B cell (primary cell): ENCODE measurements around the gene EIF3C. TPM values are rescaled to one million over a fixed set of nuclear protein-coding genes. Genes with fewer than 3 reads are reported as not detected.
"Not testable (repeated sequence)": the region's sequence is repeated elsewhere in the genome, so short reads cannot be mapped to it uniquely, and the experiment has no call there.

Experiments
- ATAC-seq: fragments of 200-7000 bp; cut with Tn5 transposase; one replicate; pipeline ENCODE4 v1.10.0; 2021; ENCODE audit warnings: low read depth, mild to moderate bottlenecking, moderate number of reproducible peaks, moderate library complexity
- CTCF ChIA-PET: fragments of 350-600 bp; sonication (Branson Sonifier 250); formaldehyde crosslinking; loops from one replicate; lab custom pipeline; 2021; ENCODE audit warnings: antibody characterized with exemption, inconsistent platforms; lab: Charles Lee
- POLR2A ChIA-PET: fragments of 350-600 bp; sonication (Branson Sonifier 250); formaldehyde crosslinking; loops from one replicate; lab custom pipeline; 2021; ENCODE audit warnings: antibody characterized with exemption; lab: Charles Lee
- DNase-seq: peaks from one replicate; pipeline ENCODE4 v3.0.0; 2013
- H2AFZ ChIP-seq: 2 replicates; pipeline ENCODE4 v1.6.1; 2012; ENCODE audit warnings: mild to moderate bottlenecking, low read depth, low read length; ENCODE audit not compliant: insufficient read depth, poor library complexity, severe bottlenecking
- H3K27ac ChIP-seq, 2 donors: 1 replicate in 1 of 2; 2 replicates in 1 of 2; pipeline ENCODE4 v1.5.1; 2012 to 2013; ENCODE audit warnings: low read length in 2 of 2, mild to moderate bottlenecking in 2 of 2, moderate library complexity in 1 of 2
- H3K27me3 ChIP-seq, 4 experiments: fragments of 200-600 bp in 1 of 4; sonication (generic) in 1 of 4; replicated peaks in 1 of 4; 1 replicate in 2 of 4; 2 replicates in 2 of 4; pipeline versions ENCODE4 v1.6.1 to v1.7.0; 2013 to 2016; ENCODE audit warnings: low read length in 3 of 4, mild to moderate bottlenecking in 2 of 4, mixed read lengths in 1 of 4, moderate library complexity in 1 of 4; ENCODE audit not compliant: insufficient read depth in 4 of 4, control insufficient read depth in 3 of 4; ENCODE audit errors: control extremely low read depth in 1 of 4
- H3K36me3 ChIP-seq, 2 experiments: replicated peaks in 1 of 2; 1 replicate in 1 of 2; 2 replicates in 1 of 2; pipeline versions ENCODE4 v1.6.1 to v1.7.1; 2013; ENCODE audit warnings: low read length in 1 of 2; ENCODE audit not compliant: insufficient read depth in 2 of 2, control insufficient read depth in 1 of 2; ENCODE audit errors: control extremely low read depth in 1 of 2, extremely low read depth in 1 of 2
- H3K4me1 ChIP-seq, 2 donors: fragments of 200-600 bp in 1 of 2; sonication (generic) in 1 of 2; 1 replicate in 1 of 2; 2 replicates in 1 of 2; pipeline versions ENCODE4 v1.5.1 to v1.6.1; 2013 to 2017; ENCODE audit warnings: low read length in 2 of 2; ENCODE audit not compliant: control insufficient read depth in 2 of 2, insufficient read depth in 2 of 2
- H3K4me2 ChIP-seq: replicated peaks from 2 replicates; pipeline ENCODE3; 2012; ENCODE audit warnings: mild to moderate bottlenecking, low read depth, low read length; ENCODE audit not compliant: poor library complexity, severe bottlenecking
- H3K4me3 ChIP-seq, 5 experiments: fragments of 200-600 bp in 1 of 5; sonication (generic) in 1 of 5; 1 replicate in 3 of 5; 2 replicates in 2 of 5; pipeline versions ENCODE4 v1.5.1 to v1.7.0; 2011 to 2016; ENCODE audit warnings: low read length in 4 of 5, mild to moderate bottlenecking in 4 of 5, low read depth in 2 of 5, control low read depth in 1 of 5, moderate library complexity in 1 of 5; ENCODE audit not compliant: insufficient read depth in 1 of 5; ENCODE audit errors: control extremely low read depth in 1 of 5, extremely low read depth in 1 of 5
- H3K79me2 ChIP-seq: fragments of 200-600 bp; sonication (generic); one replicate; pipeline ENCODE4 v1.6.0; 2016; ENCODE audit warnings: low read length; ENCODE audit not compliant: control insufficient read depth, insufficient read depth
- H3K9ac ChIP-seq: fragments of 200-600 bp; sonication (generic); 2 replicates; pipeline ENCODE4 v1.6.1; 2017; ENCODE audit warnings: mild to moderate bottlenecking, low read length, moderate library complexity
- H3K9me3 ChIP-seq, 3 donors: one replicate each; pipeline versions ENCODE4 v1.6.1 to v1.7.1; 2013; ENCODE audit warnings: low read length in 2 of 3; ENCODE audit not compliant: control insufficient read depth in 2 of 3, insufficient read depth in 1 of 3; ENCODE audit errors: control extremely low read depth in 1 of 3
- H4K20me1 ChIP-seq: 2 replicates; pipeline ENCODE4 v1.6.0; 2012; ENCODE audit warnings: mild to moderate bottlenecking, low read length; ENCODE audit not compliant: insufficient read depth, control insufficient read depth, poor library complexity, severe bottlenecking
- H3K27ac Mint-ChIP-seq: one replicate; pipeline ENCODE4 v1.8.0; 2021; ENCODE audit warnings: mixed read lengths
- H3K27me3 Mint-ChIP-seq: one replicate; pipeline ENCODE4 v1.8.0; 2021; ENCODE audit warnings: mixed read lengths
- H3K4me1 Mint-ChIP-seq: one replicate; pipeline ENCODE4 v1.8.0; 2021; ENCODE audit warnings: mixed read lengths
- H3K4me3 Mint-ChIP-seq: one replicate; pipeline ENCODE4 v1.8.0; 2021; ENCODE audit warnings: mixed read lengths
- H3K9me3 Mint-ChIP-seq: one replicate; pipeline ENCODE4 v1.8.0; 2022; ENCODE audit warnings: mixed read lengths; ENCODE audit not compliant: insufficient read depth
- CTCF ChIP-seq: fragments of 200-600 bp; IDR thresholded peaks from one replicate; pipeline ENCODE4 v1.8.0; 2022; ENCODE audit warnings: antibody characterized with exemption, mild to moderate bottlenecking
- WGBS: methylation state at CpG from one replicate; pipeline ENCODE4 v1.1.5; 2013; ENCODE audit warnings: missing lambda C conversion rate; ENCODE audit not compliant: insufficient coverage; 5-methylcytosine and 5-hydroxymethylcytosine counted together
- intact Hi-C: fragments of 100-400 bp; cut with micrococcal nuclease; formaldehyde crosslinking; loops from one replicate; pipeline ENCODE4 v1.10.0; 2022
- polyA plus RNA-seq: library from polyadenylated mRNA; depleted of rRNA; stranded (reverse); fragments of >200 nt; gene quantifications from 2 replicates; pipeline ENCODE4 v1.2.3, GENCODE V29; 2012
- total RNA-seq, 2 donors: library from RNA; stranded (reverse); fragments of 120-200 nt in 1 of 2; gene quantifications; 1 replicate in 1 of 2; 2 replicates in 1 of 2; pipeline versions ENCODE4 v1.2.3 to v1.2.4, GENCODE V29; 2013 to 2022

Gene EIF3C
- total and polyA plus RNA-seq, 2 donors (not counting 1 experiment from before 2014, with no cell fraction given): 126 to 372 TPM

GRCh38 chr16:28749997-28750465 is 38.8 kb downstream of the EIF3C start:
- H3K4me1 ChIP-seq, CTCF ChIA-PET, H3K79me2 ChIP-seq, H3K27me3 Mint-ChIP-seq, intact Hi-C loops, H3K9ac ChIP-seq, H3K4me2 ChIP-seq, H3K27me3 ChIP-seq, H3K36me3 ChIP-seq, DNase-seq, H3K9me3 Mint-ChIP-seq, H3K4me3 ChIP-seq, H3K4me1 Mint-ChIP-seq, H3K27ac ChIP-seq, H4K20me1 ChIP-seq, H3K9me3 ChIP-seq, POLR2A ChIA-PET: not testable (repeated sequence)
- 65% methylated on average over 4 of the region's 33 CpGs for WGBS
- H2AFZ ChIP-seq: peak overlapping the region; percentile 54
- H3K27ac Mint-ChIP-seq: peak overlapping the region; percentile 53
- peak; percentile 98 for ATAC-seq
- peak overlapping the region; percentile 55 for H3K4me3 Mint-ChIP-seq
- TF ChIP-seq CTCF: peak; percentile 43

GRCh38 chr16:28750469-28751067 is 39.3 kb downstream of the EIF3C start:
- intact Hi-C loops, H3K4me1 ChIP-seq, H3K36me3 ChIP-seq, H3K4me2 ChIP-seq, POLR2A ChIA-PET, H3K4me1 Mint-ChIP-seq, H3K27ac Mint-ChIP-seq, H3K9me3 ChIP-seq, H3K27me3 Mint-ChIP-seq, CTCF ChIA-PET, H3K9ac ChIP-seq, H3K27ac ChIP-seq, H3K27me3 ChIP-seq, DNase-seq, H3K4me3 Mint-ChIP-seq, H2AFZ ChIP-seq, H3K9me3 Mint-ChIP-seq, H4K20me1 ChIP-seq, H3K79me2 ChIP-seq, ATAC-seq, H3K4me3 ChIP-seq: not testable (repeated sequence)
- no CpG with 5 or more reads among the region's 48 CpGs for WGBS

- H3K79me2 ChIP-seq, H4K20me1 ChIP-seq, H3K4me2 ChIP-seq, H2AFZ ChIP-seq, ATAC-seq, H3K36me3 ChIP-seq, H3K27ac Mint-ChIP-seq, CTCF ChIA-PET, H3K9me3 ChIP-seq, intact Hi-C loops, H3K27me3 Mint-ChIP-seq, H3K9ac ChIP-seq, DNase-seq, H3K4me3 ChIP-seq, H3K27ac ChIP-seq, H3K9me3 Mint-ChIP-seq, H3K4me3 Mint-ChIP-seq, H3K4me1 Mint-ChIP-seq, POLR2A ChIA-PET, H3K4me1 ChIP-seq, H3K27me3 ChIP-seq: not testable (repeated sequence)
- no CpG with 5 or more reads among the region's 5 CpGs for WGBS
These were observed 40.2 kb downstream of the EIF3C start, which contains the start of gene NPIPB9 for GRCh38 chr16:28751487-28751886. Gene NPIPB9 (plus strand): TSS chr16:28751787.
